NCI-H510A treated with DMSO at 0.1 percent for 48 hours (cell line): Measurements from ENCODE around the gene BMP6.

Experiments used
- DNase-seq: peaks from one replicate; lab custom pipeline; 2025; lab: John Stamatoyannopoulos, UW

BMP6 gene

GRCh38 chr6:7747433-7747832, 21.5 kb downstream of the BMP6 start:
- no peak for DNase-seq

GRCh38 chr6:7747901-7748504, 22.1 kb downstream of the BMP6 start:
- DNase-seq: no peak

- DNase-seq: no peak
Observed at GRCh38 chr6:7749478-7749877, 23.6 kb downstream of the BMP6 start.

- no peak for DNase-seq
Observed at GRCh38 chr6:7750197-7750596, 24.3 kb downstream of the BMP6 start.

- no peak for DNase-seq
Observed at GRCh38 chr6:7758456-7758855, 32.6 kb downstream of the BMP6 start.

GRCh38 chr6:7759320-7759719, 33.4 kb downstream of the BMP6 start:
- no peak for DNase-seq

- DNase-seq: no peak
Observed at GRCh38 chr6:7761051-7761450, 35.2 kb downstream of the BMP6 start.

- no peak for DNase-seq
Observed at GRCh38 chr6:7762760-7763159, 36.9 kb downstream of the BMP6 start.

GRCh38 chr6:7763881-7764280, 38.0 kb downstream of the BMP6 start:
- DNase-seq: no peak

- no peak for DNase-seq
Observed at GRCh38 chr6:7765575-7766325, 39.9 kb downstream of the BMP6 start.

- no peak for DNase-seq
Observed at GRCh38 chr6:7769702-7770101, 43.8 kb downstream of the BMP6 start.

- no peak for DNase-seq
Observed at GRCh38 chr6:7770111-7770510, 44.2 kb downstream of the BMP6 start.

- DNase-seq: no peak
Observed at GRCh38 chr6:7770601-7771000, 44.7 kb downstream of the BMP6 start.

GRCh38 chr6:7773322-7773721, 47.4 kb downstream of the BMP6 start:
- DNase-seq: no peak

GRCh38 chr6:7773914-7774313, 48.0 kb downstream of the BMP6 start:
- no peak for DNase-seq

GRCh38 chr6:7776509-7776908, 50.6 kb downstream of the BMP6 start:
- DNase-seq: no peak

- no peak for DNase-seq
Observed at GRCh38 chr6:7777074-7777473, 51.2 kb downstream of the BMP6 start.

GRCh38 chr6:7781240-7781639, 55.3 kb downstream of the BMP6 start:
- no peak for DNase-seq

GRCh38 chr6:7784248-7784647, 58.3 kb downstream of the BMP6 start:
- no peak for DNase-seq

- no peak for DNase-seq
Observed at GRCh38 chr6:7784706-7785105, 58.8 kb downstream of the BMP6 start.

GRCh38 chr6:7785243-7786035, 59.5 kb downstream of the BMP6 start:
- no peak for DNase-seq

- no peak for DNase-seq
Observed at GRCh38 chr6:7786214-7786661, 60.3 kb downstream of the BMP6 start.

GRCh38 chr6:7787137-7787608, 61.3 kb downstream of the BMP6 start:
- no peak for DNase-seq
